ACHN (cell line): ENCODE measurements around the gene DKK1.

ENCODE experiments used
- DNase-seq: peaks from one replicate; pipeline ENCODE4 v3.0.0-alpha.2; 2015
- in situ Hi-C: cut with HindIII; loops from 2 replicates; pipeline ENCODE4 v1.10.0; 2017; ENCODE audit warnings: low sequenced_read_pairs, low pct_ligation_motif_present, low pct_unique_long_range_greater_than_20kb

The DKK1 gene

GRCh38 chr10:52314822-52315552 lies 906 bp downstream of the DKK1 start:
- no peak for DNase-seq
- in situ Hi-C loops = loop anchor here (25.0 kb wide), 1 partner anchor 247 kb away; no protein-coding TSS in a partner anchor

- no peak for DNase-seq
- in situ Hi-C loops = loop anchor here (25.0 kb wide), 1 partner anchor 246 kb away; no protein-coding TSS in a partner anchor
Measured at GRCh38 chr10:52316001-52316400, 1.9 kb downstream of the DKK1 start.

GRCh38 chr10:52316500-52316899 lies 2.4 kb downstream of the DKK1 start:
- DNase-seq = no peak
- in situ Hi-C loops = loop anchor here (25.0 kb wide), 1 partner anchor 246 kb away; no protein-coding TSS in a partner anchor

GRCh38 chr10:52318136-52318701 lies 4.1 kb downstream of the DKK1 start:
- in situ Hi-C loops = loop anchor here (25.0 kb wide), 1 partner anchor 244 kb away; no protein-coding TSS in a partner anchor
- no peak for DNase-seq

GRCh38 chr10:52318822-52319464 lies 4.9 kb downstream of the DKK1 start:
- in situ Hi-C loops = loop anchor here (25.0 kb wide), 1 partner anchor 243 kb away; no protein-coding TSS in a partner anchor
- peak; percentile 78 for DNase-seq

GRCh38 chr10:52319926-52320325 lies 5.8 kb downstream of the DKK1 start:
- DNase-seq = no peak
- in situ Hi-C loops = loop anchor here (25.0 kb wide), 1 partner anchor 242 kb away; no protein-coding TSS in a partner anchor

GRCh38 chr10:52322323-52322722 lies 8.2 kb downstream of the DKK1 start:
- DNase-seq = no peak
- in situ Hi-C loops = loop anchor here (25.0 kb wide), 1 partner anchor 240 kb away; no protein-coding TSS in a partner anchor

GRCh38 chr10:52322936-52323335 lies 8.9 kb downstream of the DKK1 start:
- no peak for DNase-seq
- in situ Hi-C loops = loop anchor here (25.0 kb wide), 1 partner anchor 239 kb away; no protein-coding TSS in a partner anchor

GRCh38 chr10:52326382-52326781 lies 12.3 kb downstream of the DKK1 start:
- DNase-seq = no peak
- in situ Hi-C loops = no loop called here

- in situ Hi-C loops = no loop called here
- DNase-seq = no peak
Measured at GRCh38 chr10:52331638-52332364, 17.7 kb downstream of the DKK1 start.

GRCh38 chr10:52332815-52333214 lies 18.7 kb downstream of the DKK1 start:
- no peak for DNase-seq
- in situ Hi-C loops = no loop called here

- no peak for DNase-seq
- in situ Hi-C loops = no loop called here
Measured at GRCh38 chr10:52334595-52334994, 20.5 kb downstream of the DKK1 start.

GRCh38 chr10:52335665-52336064 lies 21.6 kb downstream of the DKK1 start:
- in situ Hi-C loops = no loop called here
- DNase-seq = no peak

GRCh38 chr10:52337225-52337624 lies 23.1 kb downstream of the DKK1 start:
- DNase-seq = no peak
- in situ Hi-C loops = no loop called here

- in situ Hi-C loops = no loop called here
- DNase-seq = no peak
Measured at GRCh38 chr10:52343439-52343838, 29.4 kb downstream of the DKK1 start.

- no peak for DNase-seq
- in situ Hi-C loops = no loop called here
Measured at GRCh38 chr10:52346394-52347326, 32.6 kb downstream of the DKK1 start.

GRCh38 chr10:52347327-52347667 lies 33.2 kb downstream of the DKK1 start:
- no peak for DNase-seq
- in situ Hi-C loops = no loop called here

- in situ Hi-C loops = no loop called here
- DNase-seq = no peak
Measured at GRCh38 chr10:52348037-52348564, 34.0 kb downstream of the DKK1 start.
